OCI-LY1 (cell line): ENCODE measurements around the gene MSANTD3.

ENCODE experiments used
- EZH2 ChIP-seq: fragments of 200-600 bp; sonication (generic), shearing (Covaris generic); IDR thresholded peaks from 2 replicates; pipeline ENCODE4 v1.8.0; 2017; ENCODE audit warnings: borderline replicate concordance, mixed run types, mild to moderate bottlenecking, antibody characterized with exemption, low read length, moderate library complexity, mixed read lengths
- TF ChIP-seq, protein P1 (sequence below): fragments of 200-600 bp; sonication (generic), shearing (Covaris generic); IDR thresholded peaks from 2 replicates; pipeline ENCODE4 v1.5.1; 2017; ENCODE audit warnings: mild to moderate bottlenecking, antibody characterized with exemption, low read length, moderate library complexity, mixed read lengths

DNA sequence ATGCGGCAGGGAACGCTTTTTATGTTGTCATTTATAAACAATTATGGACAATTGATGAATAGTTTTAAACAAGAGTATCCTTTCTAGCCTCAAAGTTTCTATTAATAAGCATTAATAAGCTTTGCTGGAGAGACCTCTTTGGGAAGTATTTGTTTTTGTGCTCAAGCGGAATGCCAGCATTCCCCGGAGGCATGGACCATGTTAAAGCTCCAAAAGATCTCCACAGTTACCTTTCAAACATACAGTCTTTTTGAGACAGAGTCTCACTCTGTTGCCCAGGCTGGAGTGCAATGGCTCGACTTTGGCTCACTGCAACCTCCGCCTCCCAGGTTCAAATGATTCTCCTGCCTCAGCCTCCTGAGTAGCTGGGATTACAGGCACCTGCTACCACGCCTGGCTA lies 9.6 kb downstream of the MSANTD3 start:
- TF ChIP-seq, protein P1, sequence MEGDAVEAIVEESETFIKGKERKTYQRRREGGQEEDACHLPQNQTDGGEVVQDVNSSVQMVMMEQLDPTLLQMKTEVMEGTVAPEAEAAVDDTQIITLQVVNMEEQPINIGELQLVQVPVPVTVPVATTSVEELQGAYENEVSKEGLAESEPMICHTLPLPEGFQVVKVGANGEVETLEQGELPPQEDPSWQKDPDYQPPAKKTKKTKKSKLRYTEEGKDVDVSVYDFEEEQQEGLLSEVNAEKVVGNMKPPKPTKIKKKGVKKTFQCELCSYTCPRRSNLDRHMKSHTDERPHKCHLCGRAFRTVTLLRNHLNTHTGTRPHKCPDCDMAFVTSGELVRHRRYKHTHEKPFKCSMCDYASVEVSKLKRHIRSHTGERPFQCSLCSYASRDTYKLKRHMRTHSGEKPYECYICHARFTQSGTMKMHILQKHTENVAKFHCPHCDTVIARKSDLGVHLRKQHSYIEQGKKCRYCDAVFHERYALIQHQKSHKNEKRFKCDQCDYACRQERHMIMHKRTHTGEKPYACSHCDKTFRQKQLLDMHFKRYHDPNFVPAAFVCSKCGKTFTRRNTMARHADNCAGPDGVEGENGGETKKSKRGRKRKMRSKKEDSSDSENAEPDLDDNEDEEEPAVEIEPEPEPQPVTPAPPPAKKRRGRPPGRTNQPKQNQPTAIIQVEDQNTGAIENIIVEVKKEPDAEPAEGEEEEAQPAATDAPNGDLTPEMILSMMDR, result no peak
- no peak for TF ChIP-seq EZH2
